Loucy (cell line): ENCODE data around the gene EGFL7.

ENCODE experiments used
- H2AFZ ChIP-seq: fragments of 200-600 bp; sonication (generic); 2 replicates; pipeline ENCODE4 v1.6.0; 2016; ENCODE audit warnings: antibody characterized with exemption, mild to moderate bottlenecking, low read length, moderate library complexity
- H3F3A ChIP-seq: fragments of 200-600 bp; 2 replicates; pipeline ENCODE4 v1.6.0; 2016; ENCODE audit warnings: antibody characterized with exemption, low read depth, mild to moderate bottlenecking
- H3K27me3 ChIP-seq: fragments of 200-600 bp; sonication (generic); 2 replicates; pipeline ENCODE4 v1.6.1; 2014; ENCODE audit warnings: low read length, mild to moderate bottlenecking; ENCODE audit not compliant: insufficient read depth, poor library complexity, severe bottlenecking
- H3K36me3 ChIP-seq: fragments of 200-600 bp; sonication (generic); 2 replicates; pipeline ENCODE4 v1.6.1; 2016; ENCODE audit warnings: low read length; ENCODE audit not compliant: insufficient read depth
- H3K4me1 ChIP-seq: fragments of 200-600 bp; sonication (generic); 2 replicates; pipeline ENCODE4 v1.5.1; 2014; ENCODE audit warnings: low read length, mild to moderate bottlenecking; ENCODE audit not compliant: insufficient read depth, poor library complexity, severe bottlenecking
- H3K4me2 ChIP-seq: fragments of 200-600 bp; sonication (generic); 2 replicates; pipeline ENCODE4 v1.6.0; 2014; ENCODE audit warnings: antibody characterized with exemption, low read length, low read depth, mild to moderate bottlenecking; ENCODE audit not compliant: poor library complexity, severe bottlenecking
- H3K4me3 ChIP-seq: fragments of 200-600 bp; sonication (generic); 2 replicates; pipeline ENCODE4 v1.5.1; 2014; ENCODE audit warnings: low read length, mild to moderate bottlenecking, mixed read lengths; ENCODE audit not compliant: poor library complexity, severe bottlenecking
- H3K79me2 ChIP-seq: fragments of 200-600 bp; sonication (generic); 2 replicates; pipeline ENCODE4 v1.6.1; 2014; ENCODE audit warnings: low read length; ENCODE audit not compliant: insufficient read depth
- H3K9ac ChIP-seq: fragments of 200-600 bp; sonication (generic); 2 replicates; pipeline ENCODE4 v1.6.0; 2014; ENCODE audit warnings: mild to moderate bottlenecking, low read depth, low read length, moderate library complexity; ENCODE audit not compliant: poor library complexity, severe bottlenecking
- H3K9me2 ChIP-seq: fragments of 200-600 bp; sonication (generic); replicated peaks from 2 replicates; pipeline ENCODE4 v1.6.1; 2016; ENCODE audit warnings: low read depth, low read length, mixed read lengths
- H3K9me3 ChIP-seq: fragments of 200-600 bp; sonication (generic); 2 replicates; pipeline ENCODE4 v1.6.1; 2014; ENCODE audit warnings: mild to moderate bottlenecking, antibody characterized with exemption, low read length, low read depth; ENCODE audit not compliant: insufficient read depth
- H4K20me1 ChIP-seq: fragments of 200-600 bp; sonication (generic); 2 replicates; pipeline ENCODE4 v1.6.0; 2014; ENCODE audit warnings: antibody characterized with exemption, low read length, mild to moderate bottlenecking; ENCODE audit not compliant: insufficient read depth, poor library complexity, severe bottlenecking
- EZH2phosphoT487 ChIP-seq: fragments of 200-600 bp; IDR thresholded peaks from 2 replicates; pipeline ENCODE4 v1.6.1; 2018; ENCODE audit warnings: antibody characterized with exemption, mild to moderate bottlenecking, moderate library complexity, borderline replicate concordance
- TF ChIP-seq, protein P1 (sequence below): fragments of 200-600 bp; sonication (generic); conservative IDR thresholded peaks from 2 replicates; pipeline ENCODE4 v1.5.1; 2014; ENCODE audit warnings: mild to moderate bottlenecking, antibody characterized with exemption, low read length

Gene EGFL7

DNA sequence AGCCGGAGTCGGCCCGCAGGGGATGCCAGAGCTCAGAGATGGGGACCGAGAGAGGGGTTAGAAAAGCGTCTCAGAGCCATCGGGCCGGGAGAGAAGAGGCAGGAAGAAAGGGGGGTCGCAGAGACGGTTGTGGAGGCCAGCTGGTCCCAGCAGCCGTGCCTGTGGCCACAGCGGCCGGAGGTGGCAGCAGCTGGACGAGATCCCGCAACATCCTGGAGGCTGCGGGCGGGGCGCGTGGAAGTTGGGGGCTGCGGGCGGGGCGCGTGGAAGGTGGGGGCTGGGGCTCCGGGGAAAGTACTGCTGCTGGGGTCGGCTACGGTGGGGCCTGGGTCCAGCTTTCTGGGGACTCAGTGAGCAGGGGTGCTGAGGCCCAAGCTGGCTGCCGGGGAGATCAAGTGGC lies 34.4 kb upstream of the EGFL7 start:
- Histone ChIP-seq H3K9ac (no peak overlapping the region), H4K20me1 (no peaks in the 10 kb centered on the region), H3K79me2 (no peaks in the 10 kb centered on the region), H3K27me3 (no peaks in the 10 kb centered on the region), H2AFZ (no peak overlapping the region), H3K36me3 (no peaks in the 10 kb centered on the region), H3K9me3 (no peaks in the 10 kb centered on the region), H3K4me1 (no peaks in the 10 kb centered on the region), H3K4me3 (no peak overlapping the region), H3K9me2 (no peaks in the 10 kb centered on the region), H3F3A (no peaks in the 10 kb centered on the region), H3K4me2 (no peak overlapping the region)
- TF ChIP-seq, protein P1, sequence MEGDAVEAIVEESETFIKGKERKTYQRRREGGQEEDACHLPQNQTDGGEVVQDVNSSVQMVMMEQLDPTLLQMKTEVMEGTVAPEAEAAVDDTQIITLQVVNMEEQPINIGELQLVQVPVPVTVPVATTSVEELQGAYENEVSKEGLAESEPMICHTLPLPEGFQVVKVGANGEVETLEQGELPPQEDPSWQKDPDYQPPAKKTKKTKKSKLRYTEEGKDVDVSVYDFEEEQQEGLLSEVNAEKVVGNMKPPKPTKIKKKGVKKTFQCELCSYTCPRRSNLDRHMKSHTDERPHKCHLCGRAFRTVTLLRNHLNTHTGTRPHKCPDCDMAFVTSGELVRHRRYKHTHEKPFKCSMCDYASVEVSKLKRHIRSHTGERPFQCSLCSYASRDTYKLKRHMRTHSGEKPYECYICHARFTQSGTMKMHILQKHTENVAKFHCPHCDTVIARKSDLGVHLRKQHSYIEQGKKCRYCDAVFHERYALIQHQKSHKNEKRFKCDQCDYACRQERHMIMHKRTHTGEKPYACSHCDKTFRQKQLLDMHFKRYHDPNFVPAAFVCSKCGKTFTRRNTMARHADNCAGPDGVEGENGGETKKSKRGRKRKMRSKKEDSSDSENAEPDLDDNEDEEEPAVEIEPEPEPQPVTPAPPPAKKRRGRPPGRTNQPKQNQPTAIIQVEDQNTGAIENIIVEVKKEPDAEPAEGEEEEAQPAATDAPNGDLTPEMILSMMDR = no peak
- TF ChIP-seq EZH2phosphoT487 = no peak

DNA sequence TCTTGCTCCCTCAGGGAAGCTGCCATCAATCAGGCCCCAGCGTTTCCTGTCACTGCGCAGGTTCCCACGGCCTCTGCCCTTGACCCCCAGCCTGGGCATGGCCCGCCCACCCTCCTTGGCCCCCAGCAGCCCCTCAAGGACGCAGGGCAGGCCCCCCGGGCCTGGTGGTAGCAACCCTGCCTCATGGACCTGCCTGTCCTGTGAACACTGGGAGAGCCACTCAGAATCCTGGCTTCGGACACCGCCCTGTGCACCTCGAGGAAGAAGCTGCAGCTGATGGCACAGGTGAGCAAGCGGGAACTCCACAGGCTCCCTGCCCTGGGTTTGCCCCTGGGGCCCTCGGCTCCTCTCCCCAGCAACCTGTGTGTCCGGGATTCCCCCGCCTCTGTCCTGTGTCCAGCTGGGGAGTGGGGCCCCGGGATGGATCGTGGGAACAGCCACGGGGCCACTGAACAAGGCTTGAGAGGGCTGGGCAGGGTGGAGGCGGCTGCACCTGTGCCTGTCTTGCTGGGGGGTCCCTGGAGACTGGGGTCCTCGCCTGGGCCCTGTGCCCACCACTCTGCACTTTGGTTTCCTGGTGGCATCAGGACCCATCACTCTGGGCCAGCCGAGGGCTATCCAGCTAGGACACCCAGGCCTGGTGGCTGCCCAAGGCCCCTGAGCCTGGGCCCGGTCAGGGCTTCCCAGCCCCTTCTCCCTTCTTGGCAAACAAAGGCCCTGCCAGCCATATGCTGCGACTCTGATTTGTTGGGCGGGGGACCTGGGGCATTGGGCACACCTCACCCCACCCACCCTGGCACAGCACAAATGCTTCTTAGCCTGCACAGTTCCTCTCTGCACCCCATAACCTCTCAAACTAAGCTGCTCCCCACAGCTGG lies 33.5 kb upstream of the EGFL7 start:
- no peak overlapping the region for H3K4me2 ChIP-seq
- H3K9me2 ChIP-seq = no peaks in the 10 kb centered on the region
- TF ChIP-seq EZH2phosphoT487 = no peak
- TF ChIP-seq, protein P1 = no peak
- no peaks in the 10 kb centered on the region for H3K4me1 ChIP-seq
- H3K79me2 ChIP-seq = no peaks in the 10 kb centered on the region
- no peaks in the 10 kb centered on the region for H3K27me3 ChIP-seq
- H3F3A ChIP-seq = no peaks in the 10 kb centered on the region
- H3K36me3 ChIP-seq = no peaks in the 10 kb centered on the region
- H2AFZ ChIP-seq = no peak overlapping the region
- H3K4me3 ChIP-seq = no peak overlapping the region
- H3K9ac ChIP-seq = no peak overlapping the region
- H4K20me1 ChIP-seq = no peaks in the 10 kb centered on the region
- no peaks in the 10 kb centered on the region for H3K9me3 ChIP-seq

DNA sequence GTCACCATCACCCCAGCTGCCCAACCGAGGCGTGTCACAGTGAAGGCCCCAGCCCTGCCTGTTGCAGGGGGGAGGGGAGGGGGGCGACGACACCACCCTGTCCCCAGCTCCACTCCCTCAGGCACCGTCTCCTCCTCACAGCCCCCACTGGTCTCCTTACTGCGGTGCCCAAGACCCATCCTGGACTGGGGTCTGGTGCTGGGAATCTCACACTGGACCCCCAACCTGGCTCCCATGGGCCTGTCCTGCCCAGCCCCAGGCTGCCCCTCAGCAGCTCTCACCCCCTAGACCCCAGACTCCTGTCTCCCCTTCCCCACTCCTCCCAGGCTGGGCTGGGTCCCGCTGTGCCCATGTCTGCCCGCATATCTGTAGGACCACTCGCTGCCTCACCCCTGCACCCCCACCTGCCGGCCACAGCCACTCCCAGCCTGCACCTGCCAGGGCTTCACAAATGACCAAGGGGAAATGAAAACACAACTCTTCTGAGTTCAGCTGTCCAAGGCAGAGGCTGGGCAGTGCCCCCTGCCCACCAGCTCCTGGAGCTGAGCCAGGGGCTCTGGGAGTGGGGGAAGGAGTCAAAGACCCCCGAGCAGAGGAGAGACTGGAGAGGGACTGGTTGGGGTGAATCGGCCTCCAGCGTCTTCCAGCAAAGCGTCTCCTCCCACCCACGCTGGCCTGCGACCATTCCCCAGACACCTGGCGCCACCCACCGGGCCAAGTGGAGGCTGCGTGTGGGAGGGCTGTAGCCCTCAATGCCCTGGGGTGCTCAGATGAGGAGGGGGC lies 32.6 kb upstream of the EGFL7 start:
- Histone ChIP-seq H3K4me2 (no peak overlapping the region), H3K9me3 (no peaks in the 10 kb centered on the region), H2AFZ (no peak overlapping the region), H3K4me1 (no peaks in the 10 kb centered on the region), H3K27me3 (no peaks in the 10 kb centered on the region), H3K4me3 (no peak overlapping the region), H3K36me3 (no peaks in the 10 kb centered on the region), H3F3A (no peaks in the 10 kb centered on the region), H4K20me1 (no peaks in the 10 kb centered on the region), H3K79me2 (no peaks in the 10 kb centered on the region), H3K9ac (no peak overlapping the region), H3K9me2 (no peaks in the 10 kb centered on the region)
- TF ChIP-seq EZH2phosphoT487 = no peak
- TF ChIP-seq, protein P1 = peak; percentile 69
